Prostate gland (tissue), 2 donors: Measurements from ENCODE around the gene EIF4ENIF1.
"Not testable (repeated sequence)": the region's sequence is repeated elsewhere in the genome, so short reads cannot be mapped to it uniquely, and the experiment has no call there.

Experiments
- POLR2A ChIP-seq: fragments of 450-650 bp; IDR thresholded peaks from one replicate; pipeline ENCODE4 v1.6.1; 2016; ENCODE audit warnings: antibody characterized with exemption, mild to moderate bottlenecking
- TF ChIP-seq, protein P1 (sequence below), 4 experiments: fragments of 200-600 bp in 2 of 4; fragments of 450-650 bp in 2 of 4; sonication (generic) in 2 of 4; IDR thresholded peaks; 1 replicate in 3 of 4; 2 replicates in 1 of 4; pipeline ENCODE4 v1.5.1; 2016 to 2019; ENCODE audit warnings: antibody characterized with exemption in 4 of 4, mild to moderate bottlenecking in 2 of 4, moderate library complexity in 2 of 4

GRCh38 chr22:31486369-31486768 lies 3.3 kb downstream of the EIF4ENIF1 start:
- TF ChIP-seq, protein P1, sequence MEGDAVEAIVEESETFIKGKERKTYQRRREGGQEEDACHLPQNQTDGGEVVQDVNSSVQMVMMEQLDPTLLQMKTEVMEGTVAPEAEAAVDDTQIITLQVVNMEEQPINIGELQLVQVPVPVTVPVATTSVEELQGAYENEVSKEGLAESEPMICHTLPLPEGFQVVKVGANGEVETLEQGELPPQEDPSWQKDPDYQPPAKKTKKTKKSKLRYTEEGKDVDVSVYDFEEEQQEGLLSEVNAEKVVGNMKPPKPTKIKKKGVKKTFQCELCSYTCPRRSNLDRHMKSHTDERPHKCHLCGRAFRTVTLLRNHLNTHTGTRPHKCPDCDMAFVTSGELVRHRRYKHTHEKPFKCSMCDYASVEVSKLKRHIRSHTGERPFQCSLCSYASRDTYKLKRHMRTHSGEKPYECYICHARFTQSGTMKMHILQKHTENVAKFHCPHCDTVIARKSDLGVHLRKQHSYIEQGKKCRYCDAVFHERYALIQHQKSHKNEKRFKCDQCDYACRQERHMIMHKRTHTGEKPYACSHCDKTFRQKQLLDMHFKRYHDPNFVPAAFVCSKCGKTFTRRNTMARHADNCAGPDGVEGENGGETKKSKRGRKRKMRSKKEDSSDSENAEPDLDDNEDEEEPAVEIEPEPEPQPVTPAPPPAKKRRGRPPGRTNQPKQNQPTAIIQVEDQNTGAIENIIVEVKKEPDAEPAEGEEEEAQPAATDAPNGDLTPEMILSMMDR (IDR thresholded peaks at IDR 0.05), result not testable (repeated sequence)
- not testable (repeated sequence) for TF ChIP-seq POLR2A
